ENCODE data around the gene TAF11L2. TPM values are rescaled to one million over a fixed set of nuclear protein-coding genes. Genes with fewer than 3 reads are reported as not detected.
"Not testable (repeated sequence)": the region's sequence is repeated elsewhere in the genome, so short reads cannot be mapped to it uniquely, and the experiment has no call there.

Gene TAF11L2
- total RNA-seq, 2 donors from 2014 or later, result not detected

DNA sequence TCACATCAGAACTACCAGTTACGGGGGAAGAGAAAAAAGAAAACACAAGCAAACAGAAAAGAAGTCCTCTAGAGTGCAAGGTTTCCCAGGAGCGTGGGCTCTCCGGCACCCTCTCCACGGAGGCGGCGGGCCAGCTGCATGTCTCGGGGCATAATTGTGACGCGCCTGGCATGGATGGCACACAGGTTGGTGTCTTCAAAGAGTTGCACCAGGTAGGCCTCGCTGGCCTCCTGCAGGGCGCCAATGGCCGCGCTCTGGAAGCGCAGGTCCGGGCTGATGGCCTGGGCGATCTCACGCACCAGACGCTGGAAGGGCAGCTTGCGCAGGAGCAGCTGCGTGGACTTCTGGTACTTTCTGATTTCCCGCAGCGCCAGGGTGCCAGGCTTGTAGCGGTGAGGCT, 6.8 kb upstream of the TAF11L2 start:
- not testable (repeated sequence) for H3K9me3 ChIP-seq (ENCODE audit: control insufficient read depth, low read length, poor library complexity, severe bottlenecking); DNase-seq; H3K4me1 Mint-ChIP-seq; H3K4me3 Mint-ChIP-seq; H3K27ac Mint-ChIP-seq; ATAC-seq; H3K36me3 Mint-ChIP-seq (ENCODE audit: low read depth); H3K27me3 Mint-ChIP-seq

DNA sequence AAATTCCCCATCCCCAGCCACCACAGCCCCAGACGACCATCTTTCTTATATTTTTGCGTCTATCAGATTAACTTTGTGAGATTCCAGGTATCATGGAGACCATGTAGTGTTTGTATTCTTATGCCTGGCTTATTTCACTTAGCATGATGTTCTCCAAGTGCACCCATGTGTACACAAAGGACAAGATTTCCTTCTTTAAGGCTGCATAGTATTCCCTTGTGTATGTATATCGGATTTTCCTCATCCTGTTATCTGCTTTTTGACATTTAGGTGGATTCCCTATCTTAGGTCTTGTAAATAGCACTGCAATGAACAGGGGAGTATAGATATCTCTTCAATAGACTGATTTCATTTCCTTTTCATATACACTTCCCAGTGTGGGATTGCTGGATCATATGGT, 5.3 kb upstream of the TAF11L2 start:
- DNase-seq (no peak), ATAC-seq (no peak)
- Mint-ChIP-seq H3K27ac (no peak overlapping the region), H3K27me3 (no peaks in the 10 kb centered on the region), H3K36me3 (ENCODE audit: low read depth) (no peaks in the 10 kb centered on the region), H3K4me3 (no peak overlapping the region), H3K4me1 (no peaks in the 10 kb centered on the region)
- H3K9me3 ChIP-seq (ENCODE audit: control insufficient read depth, low read length, poor library complexity, severe bottlenecking), result no peaks in the 10 kb centered on the region

DNA sequence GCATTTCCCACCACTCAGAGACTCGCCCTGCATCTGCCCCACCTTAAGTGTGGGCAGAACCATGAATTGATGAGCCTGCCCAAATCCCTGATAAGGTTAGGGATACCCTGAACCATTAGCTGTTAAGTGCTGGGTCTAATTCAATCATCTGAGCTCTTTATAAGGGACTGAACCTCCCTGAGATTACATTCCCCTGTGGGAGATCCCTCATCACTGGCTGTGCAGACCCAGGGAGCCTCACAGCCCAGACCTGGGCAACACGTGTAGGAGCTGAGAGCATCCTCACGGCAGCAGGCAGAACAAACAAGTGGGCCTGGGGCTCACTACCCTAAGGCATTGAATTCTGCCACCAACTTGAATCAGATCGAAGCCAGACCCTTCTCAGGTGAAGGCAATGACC, 585 bp upstream of the TAF11L2 start:
- Mint-ChIP-seq H3K27me3 (no peaks in the 10 kb centered on the region), H3K4me1 (no peaks in the 10 kb centered on the region), H3K27ac (no peak overlapping the region), H3K36me3 (ENCODE audit: low read depth) (no peaks in the 10 kb centered on the region), H3K4me3 (no peak overlapping the region)
- ATAC-seq, result no peak
- no peaks in the 10 kb centered on the region for H3K9me3 ChIP-seq (ENCODE audit: control insufficient read depth, low read length, poor library complexity, severe bottlenecking)
- no peak for DNase-seq

DNA sequence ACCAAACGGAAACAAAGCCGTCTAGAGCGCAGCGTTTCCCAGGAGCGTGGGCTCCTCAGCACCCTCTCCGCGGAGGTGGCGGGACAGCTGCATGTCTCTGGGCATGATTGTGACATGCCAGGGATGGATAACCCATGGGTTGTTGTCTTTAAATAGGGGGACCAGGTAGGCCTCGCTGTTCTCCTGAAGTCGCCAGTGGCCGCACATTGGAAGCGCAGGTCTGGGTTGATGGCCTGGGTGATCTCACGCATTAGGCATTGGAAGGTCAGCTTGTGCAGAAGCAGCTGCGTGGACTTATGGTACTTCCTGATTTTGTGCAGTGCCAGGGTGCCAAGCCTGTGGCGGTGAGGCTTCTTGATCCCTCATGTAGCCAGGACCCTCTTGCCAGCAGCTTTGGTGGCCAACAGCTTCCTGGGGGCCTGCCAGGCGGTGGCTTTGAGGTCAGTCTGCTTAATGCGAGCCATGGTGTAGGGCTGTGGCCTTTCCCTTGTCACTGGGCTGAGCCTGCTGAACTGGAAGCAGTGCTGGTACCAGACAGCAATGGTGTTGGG, 13.8 kb downstream of the TAF11L2 start:
- Mint-ChIP-seq H3K4me3 (no peak overlapping the region), H3K27me3 (no peaks in the 10 kb centered on the region), H3K36me3 (ENCODE audit: low read depth) (no peaks in the 10 kb centered on the region), H3K4me1 (no peaks in the 10 kb centered on the region), H3K27ac (no peak overlapping the region)
- ATAC-seq, result no peak
- no peaks in the 10 kb centered on the region for H3K9me3 ChIP-seq (ENCODE audit: control insufficient read depth, low read length, poor library complexity, severe bottlenecking)
- no peak for DNase-seq

DNA sequence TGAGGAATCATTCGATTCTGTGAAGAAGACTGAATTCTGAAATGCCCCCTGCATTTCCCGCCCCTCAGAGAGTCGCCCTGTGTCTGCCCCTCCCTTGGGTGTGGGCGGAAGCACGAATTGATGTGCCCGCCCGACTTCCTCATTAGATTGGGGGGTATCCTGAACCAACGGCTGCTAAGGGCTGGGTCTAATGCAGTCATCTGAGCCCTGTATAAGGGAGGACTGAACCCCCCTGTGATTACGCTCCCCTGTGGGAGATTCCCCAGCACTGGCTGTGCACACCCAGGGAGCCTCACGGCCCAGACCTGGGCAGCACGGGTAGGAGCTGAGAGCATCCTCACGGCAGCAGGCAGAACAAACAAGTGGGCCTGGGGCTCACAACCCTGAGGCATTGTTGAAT, 19.5 kb downstream of the TAF11L2 start:
- not testable (repeated sequence) for H3K4me3 Mint-ChIP-seq; H3K9me3 ChIP-seq (ENCODE audit: control insufficient read depth, low read length, poor library complexity, severe bottlenecking); H3K27me3 Mint-ChIP-seq; H3K27ac Mint-ChIP-seq; ATAC-seq; H3K36me3 Mint-ChIP-seq (ENCODE audit: low read depth); DNase-seq; H3K4me1 Mint-ChIP-seq

DNA sequence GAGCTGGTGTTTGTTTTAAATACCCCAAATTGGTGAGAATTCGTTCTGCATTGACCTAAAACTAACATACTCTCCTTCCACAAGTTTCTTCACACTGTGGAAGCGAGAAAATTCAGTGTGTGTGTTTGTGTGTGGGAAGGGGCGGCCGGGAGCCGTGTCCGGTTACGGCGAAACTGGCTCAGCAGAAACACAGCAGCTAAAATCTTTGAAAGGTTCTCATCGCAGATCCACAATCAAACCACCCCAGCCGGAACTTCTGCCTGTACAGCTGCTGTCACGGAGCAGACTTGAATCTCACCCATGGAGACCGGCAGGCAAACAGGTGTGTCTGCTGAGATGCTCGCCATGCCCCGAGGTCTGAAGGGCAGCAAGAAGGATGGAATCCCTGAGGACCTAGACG, 20.0 kb downstream of the TAF11L2 start, which contains the start of gene TAF11L3:
TSS of gene TAF11L3 (plus strand) at position 301 of the 400 bp plus-strand sequence.
- H3K4me1 Mint-ChIP-seq; H3K4me3 Mint-ChIP-seq; H3K27ac Mint-ChIP-seq; H3K27me3 Mint-ChIP-seq; H3K36me3 Mint-ChIP-seq (ENCODE audit: low read depth); H3K9me3 ChIP-seq (ENCODE audit: control insufficient read depth, low read length, poor library complexity, severe bottlenecking); DNase-seq; ATAC-seq: not testable (repeated sequence)

DNA sequence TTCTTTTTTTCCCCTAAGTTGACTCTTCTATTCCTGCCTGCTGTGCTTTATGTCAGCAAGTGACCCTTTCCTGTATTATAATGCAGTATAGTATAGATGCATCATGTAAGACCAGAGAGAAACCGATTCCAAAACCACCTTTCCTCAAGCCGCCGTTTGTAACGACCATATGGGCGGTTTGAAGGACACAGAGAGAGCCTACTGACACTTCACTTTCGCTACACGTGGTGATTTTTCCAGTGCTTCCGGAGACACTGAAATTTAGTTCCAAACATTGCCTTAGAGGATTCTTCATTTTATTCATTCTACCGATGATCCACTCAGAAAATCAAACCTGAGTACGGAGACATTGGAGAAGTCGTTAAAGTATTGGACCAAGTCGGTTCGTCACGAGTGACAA, 21.5 kb downstream of the TAF11L2 start:
- not testable (repeated sequence) for H3K9me3 ChIP-seq (ENCODE audit: control insufficient read depth, low read length, poor library complexity, severe bottlenecking); ATAC-seq; H3K27me3 Mint-ChIP-seq; H3K27ac Mint-ChIP-seq; H3K4me1 Mint-ChIP-seq; DNase-seq; H3K4me3 Mint-ChIP-seq; H3K36me3 Mint-ChIP-seq (ENCODE audit: low read depth)

DNA sequence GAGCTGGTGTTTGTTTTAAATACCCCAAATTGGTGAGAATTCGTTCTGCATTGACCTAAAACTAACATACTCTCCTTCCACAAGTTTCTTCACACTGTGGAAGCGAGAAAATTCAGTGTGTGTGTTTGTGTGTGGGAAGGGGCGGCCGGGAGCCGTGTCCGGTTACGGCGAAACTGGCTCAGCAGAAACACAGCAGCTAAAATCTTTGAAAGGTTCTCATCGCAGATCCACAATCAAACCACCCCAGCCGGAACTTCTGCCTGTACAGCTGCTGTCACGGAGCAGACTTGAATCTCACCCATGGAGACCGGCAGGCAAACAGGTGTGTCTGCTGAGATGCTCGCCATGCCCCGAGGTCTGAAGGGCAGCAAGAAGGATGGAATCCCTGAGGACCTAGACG, 23.5 kb downstream of the TAF11L2 start, which contains the start of gene TAF11L4:
TSS of gene TAF11L4 (plus strand) at position 301 of the 400 bp plus-strand sequence.
- H3K4me3 Mint-ChIP-seq; H3K4me1 Mint-ChIP-seq; H3K9me3 ChIP-seq (ENCODE audit: control insufficient read depth, low read length, poor library complexity, severe bottlenecking); DNase-seq; ATAC-seq; H3K27me3 Mint-ChIP-seq; H3K36me3 Mint-ChIP-seq (ENCODE audit: low read depth); H3K27ac Mint-ChIP-seq: not testable (repeated sequence)

DNA sequence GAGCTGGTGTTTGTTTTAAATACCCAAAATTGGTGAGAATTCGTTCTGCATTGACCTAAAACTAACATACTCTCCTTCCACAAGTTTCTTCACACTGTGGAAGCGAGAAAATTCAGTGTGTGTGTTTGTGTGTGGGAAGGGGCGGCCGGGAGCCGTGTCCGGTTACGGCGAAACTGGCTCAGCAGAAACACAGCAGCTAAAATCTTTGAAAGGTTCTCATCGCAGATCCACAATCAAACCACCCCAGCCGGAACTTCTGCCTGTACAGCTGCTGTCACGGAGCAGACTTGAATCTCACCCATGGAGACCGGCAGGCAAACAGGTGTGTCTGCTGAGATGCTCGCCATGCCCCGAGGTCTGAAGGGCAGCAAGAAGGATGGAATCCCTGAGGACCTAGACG, 26.9 kb downstream of the TAF11L2 start, which contains the start of gene TAF11L5:
TSS of gene TAF11L5 (plus strand) at position 301 of the 400 bp plus-strand sequence.
- not testable (repeated sequence) for H3K4me3 Mint-ChIP-seq; H3K27ac Mint-ChIP-seq; H3K9me3 ChIP-seq (ENCODE audit: control insufficient read depth, low read length, poor library complexity, severe bottlenecking); H3K36me3 Mint-ChIP-seq (ENCODE audit: low read depth); H3K27me3 Mint-ChIP-seq; H3K4me1 Mint-ChIP-seq; ATAC-seq; DNase-seq

DNA sequence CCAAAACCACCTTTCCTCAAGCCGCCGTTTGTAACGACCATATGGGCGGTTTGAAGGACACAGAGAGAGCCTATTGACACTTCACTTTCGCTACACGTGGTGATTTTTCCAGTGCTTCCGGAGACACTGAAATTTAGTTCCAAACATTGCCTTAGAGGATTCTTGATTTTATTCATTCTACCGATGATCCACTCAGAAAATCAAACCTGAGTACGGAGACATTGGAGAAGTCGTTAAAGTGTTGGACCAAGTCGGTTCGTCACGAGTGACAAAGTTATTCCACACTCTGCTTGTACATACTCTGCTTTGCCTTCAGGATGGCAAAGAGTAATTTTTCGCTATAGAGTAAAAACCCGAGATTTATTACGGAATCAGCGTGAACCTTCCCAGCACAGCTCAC, 28.5 kb downstream of the TAF11L2 start:
- ATAC-seq; H3K36me3 Mint-ChIP-seq (ENCODE audit: low read depth); H3K4me3 Mint-ChIP-seq; H3K27me3 Mint-ChIP-seq; H3K9me3 ChIP-seq (ENCODE audit: control insufficient read depth, low read length, poor library complexity, severe bottlenecking); H3K4me1 Mint-ChIP-seq; H3K27ac Mint-ChIP-seq; DNase-seq: not testable (repeated sequence)

DNA sequence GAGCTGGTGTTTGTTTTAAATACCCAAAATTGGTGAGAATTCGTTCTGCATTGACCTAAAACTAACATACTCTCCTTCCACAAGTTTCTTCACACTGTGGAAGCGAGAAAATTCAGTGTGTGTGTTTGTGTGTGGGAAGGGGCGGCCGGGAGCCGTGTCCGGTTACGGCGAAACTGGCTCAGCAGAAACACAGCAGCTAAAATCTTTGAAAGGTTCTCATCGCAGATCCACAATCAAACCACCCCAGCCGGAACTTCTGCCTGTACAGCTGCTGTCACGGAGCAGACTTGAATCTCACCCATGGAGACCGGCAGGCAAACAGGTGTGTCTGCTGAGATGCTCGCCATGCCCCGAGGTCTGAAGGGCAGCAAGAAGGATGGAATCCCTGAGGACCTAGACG, 30.3 kb downstream of the TAF11L2 start, which contains the start of gene TAF11L6:
TSS of gene TAF11L6 (plus strand) at position 301 of the 400 bp plus-strand sequence.
- not testable (repeated sequence) for H3K4me3 Mint-ChIP-seq; H3K4me1 Mint-ChIP-seq; H3K36me3 Mint-ChIP-seq (ENCODE audit: low read depth); H3K27me3 Mint-ChIP-seq; H3K27ac Mint-ChIP-seq; DNase-seq; ATAC-seq; H3K9me3 ChIP-seq (ENCODE audit: control insufficient read depth, low read length, poor library complexity, severe bottlenecking)

Other genes starting within 250 kb of the TAF11L2 start
- not detected for gene TAF11L3, start 20.1 kb downstream of the TAF11L2 start, total RNA-seq
- gene TAF11L4, start 23.6 kb downstream of the TAF11L2 start, total RNA-seq, result not detected
- gene TAF11L5, start 27.0 kb downstream of the TAF11L2 start, total RNA-seq, result not detected
- not detected for gene TAF11L6, start 30.4 kb downstream of the TAF11L2 start, total RNA-seq
- not detected for gene TAF11L7, start 87.5 kb downstream of the TAF11L2 start, total RNA-seq
- gene TAF11L8, start 92.7 kb downstream of the TAF11L2 start, total RNA-seq, result not detected
- not detected for gene TAF11L9, start 96.2 kb downstream of the TAF11L2 start, total RNA-seq
- not detected for gene TAF11L10, start 99.6 kb downstream of the TAF11L2 start, total RNA-seq
- gene TAF11L11, start 106.0 kb downstream of the TAF11L2 start, total RNA-seq, result not detected
- not detected for gene TAF11L12, start 112.2 kb downstream of the TAF11L2 start, total RNA-seq
- gene TAF11L13, start 133.9 kb downstream of the TAF11L2 start, total RNA-seq, result not detected
- gene TAF11L14, start 136.2 kb downstream of the TAF11L2 start, total RNA-seq, result not detected

Measured in T-helper 17 cell (primary cell).